NOMO-1 treated with DMSO at 0.1 percent for 48 hours (cell line): ENCODE results near the gene KLHL29.

ENCODE experiments used
- DNase-seq: peaks from one replicate; lab custom pipeline; 2025; ENCODE audit not compliant: unreplicated experiment; lab: John Stamatoyannopoulos, UW

Gene KLHL29

GRCh38 chr2:23420840-23421476 lies 36.0 kb downstream of the KLHL29 start:
- DNase-seq, result no peak

- no peak for DNase-seq
Observed at GRCh38 chr2:23422089-23423061, 37.4 kb downstream of the KLHL29 start.

- no peak for DNase-seq
Observed at GRCh38 chr2:23423062-23423872, 38.3 kb downstream of the KLHL29 start.

GRCh38 chr2:23423873-23424680 lies 39.1 kb downstream of the KLHL29 start:
- DNase-seq, result no peak

- DNase-seq, result no peak
Observed at GRCh38 chr2:23425338-23425871, 40.4 kb downstream of the KLHL29 start.

GRCh38 chr2:23425885-23426262 lies 40.9 kb downstream of the KLHL29 start:
- DNase-seq, result no peak

- DNase-seq, result no peak
Observed at GRCh38 chr2:23426263-23426905, 41.4 kb downstream of the KLHL29 start.

GRCh38 chr2:23427350-23427749 lies 42.4 kb downstream of the KLHL29 start:
- peak; percentile 42 for DNase-seq

GRCh38 chr2:23427976-23428375 lies 43.0 kb downstream of the KLHL29 start:
- no peak for DNase-seq

GRCh38 chr2:23429036-23429435 lies 44.1 kb downstream of the KLHL29 start:
- DNase-seq, result no peak

GRCh38 chr2:23430263-23430662 lies 45.3 kb downstream of the KLHL29 start:
- DNase-seq, result no peak

- DNase-seq, result no peak
Observed at GRCh38 chr2:23432531-23432930, 47.6 kb downstream of the KLHL29 start.

- DNase-seq, result no peak
Observed at GRCh38 chr2:23433282-23433681, 48.3 kb downstream of the KLHL29 start.

GRCh38 chr2:23434721-23435121 lies 49.7 kb downstream of the KLHL29 start:
- no peak for DNase-seq

GRCh38 chr2:23435250-23436035 lies 50.5 kb downstream of the KLHL29 start:
- DNase-seq, result no peak

GRCh38 chr2:23436346-23437098 lies 51.5 kb downstream of the KLHL29 start:
- DNase-seq, result no peak

GRCh38 chr2:23441414-23441813 lies 56.4 kb downstream of the KLHL29 start:
- DNase-seq, result no peak

- no peak for DNase-seq
Observed at GRCh38 chr2:23445450-23445868, 60.5 kb downstream of the KLHL29 start.
